HL-60 (cell line): ENCODE measurements around the gene VAT1L.

Experiments used
- GABPA ChIP-seq: IDR thresholded peaks from 2 replicates; pipeline ENCODE4 v1.6.1; 2012; ENCODE audit warnings: low read depth
- POLR2AphosphoS5 ChIP-seq: IDR thresholded peaks from 2 replicates; pipeline ENCODE4 v1.6.1; 2012; ENCODE audit warnings: low read depth
- SPI1 ChIP-seq: IDR thresholded peaks from 2 replicates; pipeline ENCODE4 v1.6.1; 2012; ENCODE audit warnings: low read depth, mild to moderate bottlenecking, borderline replicate concordance
- TF ChIP-seq, protein P1 (sequence below): IDR thresholded peaks from one replicate; pipeline ENCODE4 v1.5.1; 2011; ENCODE audit warnings: low read length, control low read depth, inconsistent platforms; ENCODE audit not compliant: insufficient read depth
- TF ChIP-seq, protein P2 (sequence below): IDR thresholded peaks from 2 replicates; pipeline ENCODE4 v1.6.1; 2012; ENCODE audit warnings: low read depth; ENCODE audit not compliant: insufficient replicate concordance

- TF ChIP-seq, protein P1, sequence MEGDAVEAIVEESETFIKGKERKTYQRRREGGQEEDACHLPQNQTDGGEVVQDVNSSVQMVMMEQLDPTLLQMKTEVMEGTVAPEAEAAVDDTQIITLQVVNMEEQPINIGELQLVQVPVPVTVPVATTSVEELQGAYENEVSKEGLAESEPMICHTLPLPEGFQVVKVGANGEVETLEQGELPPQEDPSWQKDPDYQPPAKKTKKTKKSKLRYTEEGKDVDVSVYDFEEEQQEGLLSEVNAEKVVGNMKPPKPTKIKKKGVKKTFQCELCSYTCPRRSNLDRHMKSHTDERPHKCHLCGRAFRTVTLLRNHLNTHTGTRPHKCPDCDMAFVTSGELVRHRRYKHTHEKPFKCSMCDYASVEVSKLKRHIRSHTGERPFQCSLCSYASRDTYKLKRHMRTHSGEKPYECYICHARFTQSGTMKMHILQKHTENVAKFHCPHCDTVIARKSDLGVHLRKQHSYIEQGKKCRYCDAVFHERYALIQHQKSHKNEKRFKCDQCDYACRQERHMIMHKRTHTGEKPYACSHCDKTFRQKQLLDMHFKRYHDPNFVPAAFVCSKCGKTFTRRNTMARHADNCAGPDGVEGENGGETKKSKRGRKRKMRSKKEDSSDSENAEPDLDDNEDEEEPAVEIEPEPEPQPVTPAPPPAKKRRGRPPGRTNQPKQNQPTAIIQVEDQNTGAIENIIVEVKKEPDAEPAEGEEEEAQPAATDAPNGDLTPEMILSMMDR = no peak
- TF ChIP-seq POLR2AphosphoS5 (no peak), GABPA (no peak), SPI1 (no peak)
- TF ChIP-seq, protein P2, sequence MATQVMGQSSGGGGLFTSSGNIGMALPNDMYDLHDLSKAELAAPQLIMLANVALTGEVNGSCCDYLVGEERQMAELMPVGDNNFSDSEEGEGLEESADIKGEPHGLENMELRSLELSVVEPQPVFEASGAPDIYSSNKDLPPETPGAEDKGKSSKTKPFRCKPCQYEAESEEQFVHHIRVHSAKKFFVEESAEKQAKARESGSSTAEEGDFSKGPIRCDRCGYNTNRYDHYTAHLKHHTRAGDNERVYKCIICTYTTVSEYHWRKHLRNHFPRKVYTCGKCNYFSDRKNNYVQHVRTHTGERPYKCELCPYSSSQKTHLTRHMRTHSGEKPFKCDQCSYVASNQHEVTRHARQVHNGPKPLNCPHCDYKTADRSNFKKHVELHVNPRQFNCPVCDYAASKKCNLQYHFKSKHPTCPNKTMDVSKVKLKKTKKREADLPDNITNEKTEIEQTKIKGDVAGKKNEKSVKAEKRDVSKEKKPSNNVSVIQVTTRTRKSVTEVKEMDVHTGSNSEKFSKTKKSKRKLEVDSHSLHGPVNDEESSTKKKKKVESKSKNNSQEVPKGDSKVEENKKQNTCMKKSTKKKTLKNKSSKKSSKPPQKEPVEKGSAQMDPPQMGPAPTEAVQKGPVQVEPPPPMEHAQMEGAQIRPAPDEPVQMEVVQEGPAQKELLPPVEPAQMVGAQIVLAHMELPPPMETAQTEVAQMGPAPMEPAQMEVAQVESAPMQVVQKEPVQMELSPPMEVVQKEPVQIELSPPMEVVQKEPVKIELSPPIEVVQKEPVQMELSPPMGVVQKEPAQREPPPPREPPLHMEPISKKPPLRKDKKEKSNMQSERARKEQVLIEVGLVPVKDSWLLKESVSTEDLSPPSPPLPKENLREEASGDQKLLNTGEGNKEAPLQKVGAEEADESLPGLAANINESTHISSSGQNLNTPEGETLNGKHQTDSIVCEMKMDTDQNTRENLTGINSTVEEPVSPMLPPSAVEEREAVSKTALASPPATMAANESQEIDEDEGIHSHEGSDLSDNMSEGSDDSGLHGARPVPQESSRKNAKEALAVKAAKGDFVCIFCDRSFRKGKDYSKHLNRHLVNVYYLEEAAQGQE = no peak
Observed at GRCh38 chr16:77790009-77790372, 1.6 kb downstream of the VAT1L start.
